Measurements from ENCODE around the gene SF3B3.

DNA sequence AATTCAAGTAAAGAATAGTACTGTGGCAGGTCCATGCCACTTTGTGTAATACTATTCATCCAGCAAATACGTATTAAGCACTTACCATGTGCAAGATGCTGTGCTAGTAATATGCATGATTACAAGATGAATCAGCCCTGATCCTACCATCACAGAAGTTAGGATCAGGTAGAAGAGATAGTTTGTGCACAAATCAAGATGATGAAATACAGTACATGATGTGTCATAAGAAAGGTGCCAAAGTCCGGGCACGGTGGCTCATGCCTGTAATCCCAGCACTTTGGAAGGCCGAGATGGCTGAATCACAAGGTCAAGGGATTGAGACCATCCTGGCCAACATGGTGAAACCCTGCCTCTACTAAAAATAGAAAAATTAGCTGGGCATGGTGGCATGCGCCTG, 11.2 kb upstream of the SF3B3 start:
- TF ChIP-seq, protein P1, sequence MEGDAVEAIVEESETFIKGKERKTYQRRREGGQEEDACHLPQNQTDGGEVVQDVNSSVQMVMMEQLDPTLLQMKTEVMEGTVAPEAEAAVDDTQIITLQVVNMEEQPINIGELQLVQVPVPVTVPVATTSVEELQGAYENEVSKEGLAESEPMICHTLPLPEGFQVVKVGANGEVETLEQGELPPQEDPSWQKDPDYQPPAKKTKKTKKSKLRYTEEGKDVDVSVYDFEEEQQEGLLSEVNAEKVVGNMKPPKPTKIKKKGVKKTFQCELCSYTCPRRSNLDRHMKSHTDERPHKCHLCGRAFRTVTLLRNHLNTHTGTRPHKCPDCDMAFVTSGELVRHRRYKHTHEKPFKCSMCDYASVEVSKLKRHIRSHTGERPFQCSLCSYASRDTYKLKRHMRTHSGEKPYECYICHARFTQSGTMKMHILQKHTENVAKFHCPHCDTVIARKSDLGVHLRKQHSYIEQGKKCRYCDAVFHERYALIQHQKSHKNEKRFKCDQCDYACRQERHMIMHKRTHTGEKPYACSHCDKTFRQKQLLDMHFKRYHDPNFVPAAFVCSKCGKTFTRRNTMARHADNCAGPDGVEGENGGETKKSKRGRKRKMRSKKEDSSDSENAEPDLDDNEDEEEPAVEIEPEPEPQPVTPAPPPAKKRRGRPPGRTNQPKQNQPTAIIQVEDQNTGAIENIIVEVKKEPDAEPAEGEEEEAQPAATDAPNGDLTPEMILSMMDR (IDR thresholded peaks at IDR 0.05) = no peak
- TF ChIP-seq EP300 (IDR thresholded peaks at IDR 0.05; ENCODE audit: borderline replicate concordance in 1 of 2, low read depth in 1 of 2, low read length in 1 of 2) (no peak), POLR2AphosphoS5 (IDR thresholded peaks at IDR 0.05; ENCODE audit: low read depth, low read length) (no peak), EZH2phosphoT487 (IDR thresholded peaks at IDR 0.05; ENCODE audit: borderline replicate concordance, low read depth) (no peak)

Data from SK-N-SH (cell line).